ENCODE data around the gene PRRT3. TPM values are rescaled to one million over a fixed set of nuclear protein-coding genes. Genes with fewer than 3 reads are reported as not detected.
A peak's percentile ranks its signal among the peaks of the same experiment; 100 is the strongest.

PRRT3 gene
- total and polyA plus RNA-seq, 2 of the 4 experiments (the other 2 are of a cell fraction): 0.72 to 4.2 TPM

DNA sequence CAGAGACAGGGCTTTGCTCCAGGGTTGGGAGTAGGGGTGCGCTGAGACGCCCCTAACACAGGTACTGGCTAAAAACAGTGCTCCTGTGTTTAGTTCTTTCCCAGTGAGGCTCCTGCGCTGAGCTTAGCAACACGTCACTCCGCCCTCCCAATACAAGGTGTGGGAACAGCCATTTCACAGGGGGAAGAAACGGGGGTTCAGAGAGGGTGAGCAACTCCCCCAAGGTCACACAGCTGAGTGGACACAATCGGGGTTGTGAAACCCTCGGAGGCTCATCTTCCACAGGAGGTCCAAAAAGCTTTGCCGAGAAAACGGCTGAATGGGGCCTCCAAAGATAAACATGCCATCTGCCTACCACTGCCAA, 628 bp downstream of the PRRT3 start:
- H3K14ac ChIP-seq (replicated peaks; ENCODE audit: low read depth, low read length): peak overlapping the region; percentile 41; the same call in 1 of the 2 replicates
- no peak for TF ChIP-seq BHLHE40 (IDR thresholded peaks at IDR 0.05; ENCODE audit: low read depth, low read length)
- TF ChIP-seq, protein P1, sequence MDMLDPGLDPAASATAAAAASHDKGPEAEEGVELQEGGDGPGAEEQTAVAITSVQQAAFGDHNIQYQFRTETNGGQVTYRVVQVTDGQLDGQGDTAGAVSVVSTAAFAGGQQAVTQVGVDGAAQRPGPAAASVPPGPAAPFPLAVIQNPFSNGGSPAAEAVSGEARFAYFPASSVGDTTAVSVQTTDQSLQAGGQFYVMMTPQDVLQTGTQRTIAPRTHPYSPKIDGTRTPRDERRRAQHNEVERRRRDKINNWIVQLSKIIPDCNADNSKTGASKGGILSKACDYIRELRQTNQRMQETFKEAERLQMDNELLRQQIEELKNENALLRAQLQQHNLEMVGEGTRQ (IDR thresholded peaks at IDR 0.05; ENCODE audit: low read depth, low read length): no peak
- H2BK20ac ChIP-seq (ENCODE audit: low read depth, low read length): no peak overlapping the region
- peak overlapping the region; percentile 9; the same call in 1 of the 2 replicates for H2BK120ac ChIP-seq (ENCODE audit: low read depth, low read length)
- H3K36me3 ChIP-seq (ENCODE audit: control insufficient read depth, insufficient read depth, low read length): no peaks in the 10 kb centered on the region; the same call in 1 of the 2 replicates
- dilution Hi-C loops (cut with HindIII; ENCODE audit: low sequenced_read_pairs, unreplicated experiment): no loop called here
- DNase-seq (no peak), ATAC-seq (ENCODE audit: low read depth) (no peak)
- intact Hi-C loops (cut with micrococcal nuclease): no loop called here
- H2BK5ac ChIP-seq (ENCODE audit: low read depth, low read length, poor library complexity, severe bottlenecking): no peak overlapping the region
- no peak overlapping the region for H3K56ac ChIP-seq (ENCODE audit: extremely low read depth, insufficient read depth, low read length)
- H3K9me3 ChIP-seq (ENCODE audit: control insufficient read depth, insufficient read depth, low read length): no peaks in the 10 kb centered on the region
- H3K4me1 ChIP-seq (ENCODE audit: control insufficient read depth, insufficient read depth, low read length): peaks cover 13% of the 10 kb centered on the region
- H3K4me3 ChIP-seq (ENCODE audit: insufficient read depth, low read depth, low read length): peak overlapping the region; percentile 72
- H2AK5ac ChIP-seq (ENCODE audit: low read depth, low read length): peak overlapping the region; percentile 51; the same call in 1 of the 2 replicates
- peak overlapping the region; percentile 31 for H3K4ac ChIP-seq (ENCODE audit: low read depth, low read length)
- POLR2A ChIA-PET (ENCODE audit: unreplicated experiment): no interaction called here
- no peaks in the 10 kb centered on the region for H3K27me3 ChIP-seq (ENCODE audit: control insufficient read depth, insufficient read depth, low read length)
- no peak overlapping the region for H4K5ac ChIP-seq (ENCODE audit: low read depth, low read length)
- H3K9ac ChIP-seq (ENCODE audit: low read depth, low read length): no peak overlapping the region
- no peak overlapping the region; the same call in 1 of the 2 replicates for H3K27ac ChIP-seq (ENCODE audit: insufficient read depth, low read length)
- no peak overlapping the region for H3K18ac ChIP-seq (ENCODE audit: low read depth, low read length)
- H4K8ac ChIP-seq (ENCODE audit: low read depth in 2 of 2, low read length in 2 of 2): peak overlapping the region; percentile 49 to 60; a peak in 2 of 4 replicates
- H4K91ac ChIP-seq (ENCODE audit: insufficient read depth, low read depth, low read length): peak overlapping the region; percentile 49; the same call in 1 of the 2 replicates
- peak overlapping the region; percentile 97 for H2AFZ ChIP-seq (replicated peaks; ENCODE audit: low read length, poor library complexity)
- in situ Hi-C loops (cut with MboI; ENCODE audit: low sequenced_read_pairs): no loop called here
- WGBS, 2 experiments (ENCODE audit: extremely low coverage in 2 of 2, insufficient read length in 1 of 2): no CpG with 5 or more reads among the region's 10 CpGs
- no peak overlapping the region for H2BK15ac ChIP-seq (ENCODE audit: low read depth, low read length)
- peak overlapping the region; percentile 65 for H3K4me2 ChIP-seq (ENCODE audit: low read depth, low read length)
- BruUV-seq (replicated peaks): no TSS peak
- peaks cover 6% of the 10 kb centered on the region for H3K9me1 ChIP-seq (ENCODE audit: insufficient read depth, low read length)
- H4K20me1 ChIP-seq (ENCODE audit: insufficient read depth, low read length): no peaks in the 10 kb centered on the region; the same call in 1 of the 2 replicates
- CTCF ChIA-PET: no interaction called here
- no peaks in the 10 kb centered on the region for H3K79me1 ChIP-seq (ENCODE audit: low read depth in 1 of 2, low read length in 2 of 2)
- H2AK9ac ChIP-seq (replicated peaks; ENCODE audit: low read depth, low read length, poor library complexity): peak overlapping the region; percentile 93
- no peak overlapping the region; the same call in 1 of the 2 replicates for H3K23ac ChIP-seq (ENCODE audit: low read depth, low read length)
